Muscle of arm (tissue), 12 donors: ENCODE results near the gene CYP2U1. TPM values are rescaled to one million over a fixed set of nuclear protein-coding genes. Genes with fewer than 3 reads are reported as not detected.
"Not testable (repeated sequence)": the region's sequence is repeated elsewhere in the genome, so short reads cannot be mapped to it uniquely, and the experiment has no call there.

ENCODE experiments used
- DNase-seq: peaks from one replicate; pipeline ENCODE4 v3.0.0-alpha.2; 2013
- polyA plus RNA-seq, 12 donors: library from polyadenylated mRNA; unstranded; fragments of 120-200 nt; gene quantifications; one replicate each; pipeline ENCODE4 v1.2.1, GENCODE V29; 2013; ENCODE audit not compliant: insufficient read length in 12 of 12

Gene CYP2U1
- polyA plus RNA-seq, 12 donors: 4.8 to 7.1 (median 5.3) TPM; not detected in 1

GRCh38 chr4:107915220-107915619 is 16.1 kb upstream of the CYP2U1 start:
- no peak for DNase-seq

DNA sequence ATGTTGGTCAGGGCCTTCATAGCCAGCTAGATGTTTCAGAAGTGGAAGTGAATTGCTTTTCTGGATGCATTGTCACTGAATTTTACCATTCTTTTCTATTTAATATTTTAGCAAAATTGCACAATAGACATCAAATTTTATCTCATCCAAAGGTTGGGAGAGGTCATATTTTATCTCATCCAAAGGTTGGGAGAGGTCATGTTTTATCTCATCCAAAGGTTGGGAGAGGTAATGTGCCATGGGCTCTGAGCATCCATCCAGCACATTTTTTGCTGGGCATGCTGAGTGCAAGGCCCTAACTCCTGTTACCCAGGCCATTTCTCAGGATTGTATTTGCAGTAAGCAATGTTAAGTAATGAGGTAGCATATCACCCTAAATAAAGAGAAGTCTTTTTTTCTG is 14.7 kb upstream of the CYP2U1 start:
- DNase-seq: no peak

DNA sequence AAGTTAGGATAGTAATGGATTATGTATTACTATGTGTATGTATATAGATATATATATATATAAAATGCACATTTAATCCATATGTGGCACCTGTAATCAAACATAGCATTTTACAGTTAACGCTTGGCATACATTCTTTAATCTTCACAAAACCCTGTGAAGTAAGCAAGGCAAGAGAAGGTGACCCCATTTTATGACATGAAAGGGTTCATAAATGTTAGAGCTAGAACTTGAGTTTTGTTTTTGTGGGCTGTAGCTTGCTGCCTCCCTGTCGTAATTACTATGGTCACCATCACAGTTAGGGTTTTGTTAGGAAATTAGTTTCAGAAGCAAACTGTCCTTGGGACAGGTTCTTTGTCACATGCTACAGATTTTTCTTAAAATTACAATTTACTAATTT is 13.8 kb upstream of the CYP2U1 start:
- no peak for DNase-seq

DNA sequence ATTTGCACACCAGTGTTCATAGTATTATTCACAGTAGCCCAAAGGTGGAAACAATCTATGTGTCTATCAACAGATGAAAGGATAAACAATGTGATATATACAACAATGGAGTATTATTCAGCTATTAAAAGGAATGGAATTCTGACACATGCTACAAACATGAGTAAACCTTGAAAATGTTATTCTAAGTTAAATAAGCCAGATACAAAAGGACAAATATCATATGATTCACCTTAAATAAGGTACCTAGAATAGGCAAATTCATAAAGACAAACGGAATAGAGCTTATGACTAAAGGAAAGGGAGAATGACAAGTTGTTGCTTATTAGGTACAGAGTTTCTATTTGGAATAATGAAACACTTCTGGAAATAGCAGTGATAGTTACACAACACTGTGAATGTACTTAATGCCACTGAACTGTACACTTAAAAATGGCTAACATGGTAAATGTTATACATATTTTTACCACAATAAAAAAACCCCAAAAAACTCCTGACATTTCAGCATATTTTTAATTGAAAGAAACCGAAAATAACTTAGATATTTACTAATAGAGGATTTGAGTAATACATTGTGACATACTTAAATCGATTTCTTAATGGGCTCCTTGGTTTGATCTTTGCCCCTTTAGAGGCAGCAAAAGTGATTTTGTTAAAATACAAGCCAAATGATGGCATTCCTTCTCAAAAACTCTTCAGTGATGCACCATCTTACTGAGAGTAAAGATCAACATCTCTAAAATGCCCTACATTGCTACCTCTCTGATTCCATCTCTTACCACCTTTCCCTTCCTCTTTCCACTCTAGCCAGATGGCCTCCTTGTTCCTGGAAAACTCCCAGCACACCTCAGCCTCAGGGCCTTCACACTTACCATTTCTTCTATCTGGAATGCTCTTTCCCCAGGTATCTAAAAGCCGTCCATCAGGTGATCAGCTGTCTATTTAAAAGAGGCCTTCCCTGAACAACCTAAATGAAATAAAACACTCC is 8.6 kb upstream of the CYP2U1 start:
- no peak for DNase-seq

- DNase-seq: not testable (repeated sequence)
These were observed 5.6 kb upstream of the CYP2U1 start for GRCh38 chr4:107925713-107926112.

DNA sequence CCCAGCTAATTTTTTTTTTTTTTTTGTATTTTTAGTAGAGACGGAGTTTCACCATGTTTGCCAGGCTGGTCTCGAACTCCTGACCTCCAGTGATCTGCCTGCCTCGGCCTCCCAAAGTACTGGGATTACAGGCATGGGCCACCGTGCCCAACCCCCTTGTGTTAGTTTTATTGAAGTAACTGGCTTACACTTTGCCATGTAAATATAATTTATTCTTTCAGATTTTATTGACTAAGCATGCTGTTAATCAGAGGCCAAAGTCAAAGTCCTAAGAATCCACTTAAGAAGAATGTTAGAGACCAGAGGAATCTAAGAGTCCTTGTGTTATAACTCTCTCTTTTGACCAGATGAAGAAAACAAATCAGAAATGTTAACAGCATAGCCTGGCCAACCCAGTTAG is 4.5 kb upstream of the CYP2U1 start:
- not testable (repeated sequence) for DNase-seq

DNA sequence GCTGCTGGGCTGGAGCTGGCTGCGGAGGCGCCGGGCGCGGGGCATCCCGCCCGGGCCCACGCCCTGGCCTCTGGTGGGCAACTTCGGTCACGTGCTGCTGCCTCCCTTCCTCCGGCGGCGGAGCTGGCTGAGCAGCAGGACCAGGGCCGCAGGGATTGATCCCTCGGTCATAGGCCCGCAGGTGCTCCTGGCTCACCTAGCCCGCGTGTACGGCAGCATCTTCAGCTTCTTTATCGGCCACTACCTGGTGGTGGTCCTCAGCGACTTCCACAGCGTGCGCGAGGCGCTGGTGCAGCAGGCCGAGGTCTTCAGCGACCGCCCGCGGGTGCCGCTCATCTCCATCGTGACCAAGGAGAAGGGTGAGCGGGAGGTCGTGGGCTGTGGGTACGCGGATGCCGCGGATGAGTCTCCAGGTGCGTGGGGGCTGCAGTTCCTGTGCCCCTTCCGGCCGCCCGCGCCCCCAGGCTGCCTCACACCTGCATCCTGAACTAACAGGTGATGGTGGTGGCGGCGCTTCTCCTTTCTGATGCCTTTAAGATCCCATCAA is 499 bp downstream of the CYP2U1 start:
- DNase-seq: no peak

DNA sequence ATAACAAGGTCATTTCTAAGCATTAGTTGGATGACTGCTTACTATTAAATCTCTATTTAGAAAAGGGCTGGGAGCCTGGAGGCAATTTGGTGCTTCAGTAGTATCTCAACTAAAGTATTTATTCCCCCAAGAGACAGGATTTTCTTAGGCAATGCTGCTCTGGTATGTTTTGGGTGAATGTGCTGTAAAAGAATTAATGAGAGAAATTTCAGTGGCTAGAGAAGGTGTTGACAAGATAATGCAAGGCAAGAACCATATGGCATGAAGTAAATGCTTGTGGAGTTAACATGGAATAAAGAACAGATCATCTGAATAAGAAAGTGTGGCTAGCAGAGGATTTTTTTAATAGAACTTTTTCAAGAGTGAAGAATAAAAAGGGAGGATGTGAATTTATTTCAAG is 3.9 kb downstream of the CYP2U1 start:
- no peak for DNase-seq

DNA sequence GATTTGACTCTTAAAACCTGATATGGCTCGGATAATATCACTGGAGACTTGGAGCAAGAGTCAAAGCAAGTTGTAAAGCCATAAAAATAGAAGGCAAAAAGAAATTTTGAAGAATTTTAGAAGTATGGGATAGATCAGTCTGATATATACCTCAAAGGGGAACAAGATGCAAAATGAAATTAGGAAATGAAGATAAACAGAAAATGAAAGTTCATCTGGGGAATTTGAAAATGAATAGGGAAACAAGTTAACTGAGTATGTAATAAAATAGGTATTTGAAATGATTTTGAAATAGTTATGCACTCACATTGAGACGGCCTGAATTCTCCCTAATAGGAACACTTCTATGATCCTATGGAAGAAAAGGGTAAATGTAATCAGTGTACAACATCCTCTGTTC is 5.7 kb downstream of the CYP2U1 start:
- no peak for DNase-seq

- DNase-seq: no peak
These were observed 8.0 kb downstream of the CYP2U1 start for GRCh38 chr4:107939307-107939706.

DNA sequence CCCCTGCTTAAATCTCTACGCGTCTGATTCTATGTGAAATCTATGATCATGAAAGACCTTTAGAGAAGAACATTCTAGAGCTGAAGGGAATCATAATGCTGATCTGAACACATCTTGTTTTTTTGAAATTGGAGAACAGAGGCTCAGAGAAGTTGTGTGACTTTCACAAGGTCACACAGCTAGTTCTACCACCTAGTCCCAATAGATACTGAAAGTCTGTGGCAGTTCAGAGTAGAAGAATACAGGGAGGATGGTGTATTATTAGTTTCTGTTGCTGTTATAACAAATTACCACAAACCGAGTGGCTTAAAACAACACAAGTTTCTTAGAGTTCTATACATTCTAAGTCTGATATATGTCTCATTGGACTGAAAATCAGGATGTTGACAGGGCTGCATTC is 14.5 kb downstream of the CYP2U1 start:
- DNase-seq: no peak

DNA sequence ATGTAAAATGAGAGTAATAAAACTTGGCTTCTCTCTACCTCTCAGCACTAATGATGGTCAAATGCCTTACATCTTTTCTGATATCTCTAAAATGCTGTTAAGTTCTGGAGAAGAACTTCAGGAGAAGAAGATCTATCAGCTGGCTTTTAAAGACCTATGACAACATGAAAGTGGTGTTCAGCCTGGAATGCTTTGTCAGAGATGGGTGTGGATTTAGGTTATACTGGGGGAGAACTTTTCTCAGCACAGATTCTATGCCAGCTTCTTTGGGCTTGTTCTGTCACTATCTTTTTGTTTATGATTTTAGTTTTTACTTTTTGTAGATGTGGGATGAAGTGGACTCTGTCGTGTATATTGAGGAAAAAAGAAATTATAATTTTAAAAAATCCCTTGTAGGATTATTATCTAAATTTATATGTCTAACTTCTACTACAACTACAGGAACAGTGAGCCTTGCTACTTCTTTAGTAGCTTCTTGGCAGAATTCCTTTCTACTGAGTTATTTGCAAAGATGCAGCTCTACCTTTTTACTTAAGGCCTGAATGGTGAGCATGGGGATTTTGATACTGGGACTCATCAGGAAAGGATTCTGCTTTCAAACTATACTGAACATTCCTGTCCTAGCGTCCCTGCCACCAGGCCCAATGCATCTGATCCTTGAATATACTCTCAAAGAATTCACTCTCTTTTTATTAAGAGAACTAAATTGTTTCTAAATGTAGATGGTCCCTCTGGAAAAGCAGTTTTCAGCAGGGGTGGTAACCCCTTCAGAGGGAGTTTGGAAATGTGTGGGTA is 19.6 kb downstream of the CYP2U1 start:
- DNase-seq: no peak

DNA sequence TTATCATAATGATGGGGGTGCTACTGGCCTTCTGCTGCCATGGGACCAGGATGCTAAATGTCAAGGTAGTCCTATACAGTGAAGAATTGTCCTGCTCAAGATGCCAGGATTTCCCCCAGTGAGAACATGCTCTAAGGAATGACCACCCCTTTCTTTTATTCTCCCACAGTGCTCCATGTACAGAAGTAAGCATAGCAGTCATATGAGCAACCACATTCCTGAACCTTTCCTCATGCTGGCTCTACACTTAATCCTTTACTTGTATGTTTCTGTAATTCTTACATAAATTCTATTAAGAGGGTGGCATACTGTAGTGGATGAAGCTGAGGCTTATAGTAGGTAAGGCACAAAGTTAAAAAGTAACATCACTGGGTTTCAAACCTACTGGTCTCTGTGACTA is 20.2 kb downstream of the CYP2U1 start:
- DNase-seq: no peak

DNA sequence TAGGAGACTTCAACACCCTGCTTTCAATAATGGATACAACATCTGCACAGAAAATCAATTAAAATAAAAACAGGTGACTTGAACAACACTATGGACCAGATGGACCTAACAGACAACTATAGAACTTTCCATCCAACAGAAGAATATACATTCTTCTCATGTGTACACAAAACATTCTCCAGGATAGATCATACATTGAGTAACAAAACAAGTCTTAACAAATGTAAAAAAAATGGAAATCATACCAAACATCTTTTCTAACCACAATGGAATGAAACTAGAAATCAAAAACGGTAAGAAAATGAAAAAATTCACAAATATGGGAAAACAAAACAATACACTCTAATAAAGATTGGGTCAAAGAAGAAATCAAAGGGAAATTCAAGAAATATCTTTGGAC is 24.7 kb downstream of the CYP2U1 start:
- DNase-seq: no peak

DNA sequence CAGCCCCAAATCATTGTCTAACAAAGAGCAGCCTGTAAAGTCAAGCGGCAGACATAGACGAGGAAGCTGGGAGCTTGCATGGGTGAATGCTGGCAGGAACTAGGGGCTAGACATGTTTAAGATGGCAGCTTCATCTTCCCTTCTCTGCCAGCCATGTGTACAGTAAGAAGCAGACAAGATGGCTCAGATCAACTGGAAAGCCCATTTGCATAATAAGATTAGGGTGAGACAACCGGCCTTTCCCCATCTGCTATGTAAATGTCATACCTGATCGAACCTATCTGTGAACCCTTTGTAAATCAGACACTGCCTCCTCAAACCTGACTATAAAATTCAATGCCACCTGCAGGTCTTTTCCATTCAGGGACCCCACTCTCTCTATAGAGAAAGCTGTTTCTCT is 35.6 kb downstream of the CYP2U1 start:
- DNase-seq: no peak

GRCh38 chr4:107967519-107967918 is 36.2 kb downstream of the CYP2U1 start:
- not testable (repeated sequence) for DNase-seq

DNA sequence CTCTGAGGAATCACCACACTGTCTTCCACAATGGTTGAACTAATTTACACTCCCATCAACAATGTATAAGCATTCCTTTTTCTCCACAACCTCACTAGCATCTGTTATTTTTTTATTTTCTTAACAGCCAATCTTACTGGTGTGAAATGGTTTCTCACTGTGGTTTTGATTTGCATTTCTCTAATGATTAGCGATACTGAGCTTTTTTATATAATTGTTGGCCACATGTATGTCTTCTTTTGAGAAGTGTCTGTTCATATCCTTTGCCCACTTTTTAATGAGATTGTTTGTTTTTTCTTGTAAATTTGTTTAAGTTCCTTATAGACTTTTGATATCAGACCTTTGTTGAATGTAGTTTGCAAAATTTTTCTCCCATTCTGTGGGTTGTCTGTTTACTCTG is 36.6 kb downstream of the CYP2U1 start:
- DNase-seq: not testable (repeated sequence)

GRCh38 chr4:107970063-107970798 is 38.9 kb downstream of the CYP2U1 start:
- no peak for DNase-seq

GRCh38 chr4:107972605-107973004 is 41.3 kb downstream of the CYP2U1 start:
- no peak for DNase-seq

DNA sequence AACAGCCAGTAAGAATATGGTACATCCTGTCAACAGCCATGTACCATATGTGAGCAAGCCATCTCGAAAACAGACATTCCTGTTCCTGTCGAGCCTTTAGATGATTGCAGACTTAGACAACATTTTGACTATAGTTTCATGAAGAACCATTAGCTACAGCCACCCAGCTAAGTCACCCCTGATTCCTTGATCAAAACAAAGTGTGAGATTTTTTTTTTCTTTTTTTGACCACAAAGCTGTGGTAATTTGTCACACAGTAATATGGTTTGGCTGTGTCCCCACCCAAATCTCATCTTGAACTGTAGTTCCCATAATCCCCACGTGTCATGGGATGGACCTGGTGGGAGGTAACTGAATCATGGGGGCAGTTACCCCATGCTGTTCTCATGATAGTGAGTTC is 43.2 kb downstream of the CYP2U1 start:
- no peak for DNase-seq

DNA sequence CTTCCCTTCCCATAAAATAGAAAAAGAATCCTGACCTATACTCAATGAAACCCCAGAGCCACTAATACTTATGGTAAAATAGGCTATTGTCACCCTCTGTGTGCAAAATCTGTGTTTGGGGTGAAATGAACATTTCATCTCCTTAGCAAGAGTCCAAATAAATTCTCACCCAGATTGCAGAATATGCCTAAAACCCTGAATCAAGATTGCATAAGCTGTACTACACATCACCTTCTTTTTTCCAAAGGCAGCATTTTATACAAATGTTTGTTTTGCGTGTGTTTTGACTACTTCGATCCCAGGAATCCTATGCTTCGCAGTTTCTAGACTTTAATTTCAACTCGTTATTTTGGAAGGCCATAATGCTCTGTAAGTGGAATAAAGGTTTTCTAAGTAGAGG is 46.1 kb downstream of the CYP2U1 start:
- DNase-seq: no peak
